ENCODE results near the gene ROCK1.

- no peak for TF ChIP-seq POLR2A (IDR thresholded peaks at IDR 0.05)
- no peak for TF ChIP-seq CTCF (IDR thresholded peaks at IDR 0.05)
These were observed 37.0 kb downstream of the ROCK1 start for GRCh38 chr18:21074336-21075323.
